ENCODE data around the gene LRCOL1.

LRCOL1 gene

DNA sequence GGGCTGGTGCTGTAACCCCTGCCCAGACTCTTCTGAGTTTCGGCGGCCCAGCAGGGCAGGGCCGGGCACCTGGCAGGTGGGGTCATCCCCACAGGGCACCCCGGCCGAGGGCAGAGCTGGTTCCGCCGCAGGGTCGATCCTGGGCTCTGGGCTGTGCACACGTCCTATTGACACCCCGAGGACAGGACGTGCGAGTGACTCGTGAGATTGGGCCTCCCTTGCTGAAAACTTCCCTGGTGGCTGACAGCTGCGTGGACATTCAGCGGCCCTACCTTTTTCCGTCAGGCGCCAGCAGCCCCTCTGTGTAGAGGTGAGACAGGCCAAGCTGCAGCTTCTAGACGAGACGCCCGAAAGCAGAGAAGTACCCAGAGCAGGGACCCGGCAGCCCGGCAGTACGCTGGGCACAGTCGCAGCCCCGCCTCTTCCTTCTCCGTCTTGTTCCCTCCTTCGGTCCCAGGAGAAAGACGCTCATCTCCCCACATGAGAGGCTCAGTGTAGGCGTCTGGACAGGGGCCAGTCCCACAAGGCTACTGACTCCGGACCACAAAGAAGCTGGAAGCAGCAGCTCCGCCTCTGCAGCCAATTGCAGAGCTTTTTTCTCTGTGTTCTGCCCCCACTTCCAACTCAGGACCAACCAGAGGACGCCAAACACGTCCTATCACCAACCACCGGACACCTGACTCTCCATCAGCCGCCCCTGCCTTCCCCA, at the start of gene LRCOL1:
Gene LRCOL1 (minus strand): TSS at position 532 of the 709 bp plus-strand sequence. CDS start 4,331 bp downstream, outside the sequence.
- peak; percentile 83 for DNase-seq

DNA sequence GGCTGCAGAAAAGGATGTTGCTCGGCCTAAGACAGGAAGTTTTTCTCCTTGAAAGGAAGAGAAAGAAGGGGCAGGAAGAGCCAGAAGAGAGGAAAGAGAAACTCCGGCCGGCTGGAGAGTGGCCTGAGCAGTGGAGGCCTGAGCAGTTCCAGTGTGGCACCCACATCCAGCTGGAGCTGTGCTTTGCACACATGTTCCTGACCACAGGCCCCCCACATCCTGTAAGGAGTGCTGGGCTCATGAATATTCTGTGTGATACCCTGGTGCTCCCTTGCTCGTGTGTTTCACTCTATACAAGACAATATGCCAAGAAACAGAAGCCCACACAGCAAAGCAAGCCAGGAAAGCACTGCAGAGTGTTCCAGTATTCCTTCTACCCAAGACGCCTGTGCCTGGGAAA, 49.7 kb upstream of the LRCOL1 start:
- DNase-seq, result no peak

DNA sequence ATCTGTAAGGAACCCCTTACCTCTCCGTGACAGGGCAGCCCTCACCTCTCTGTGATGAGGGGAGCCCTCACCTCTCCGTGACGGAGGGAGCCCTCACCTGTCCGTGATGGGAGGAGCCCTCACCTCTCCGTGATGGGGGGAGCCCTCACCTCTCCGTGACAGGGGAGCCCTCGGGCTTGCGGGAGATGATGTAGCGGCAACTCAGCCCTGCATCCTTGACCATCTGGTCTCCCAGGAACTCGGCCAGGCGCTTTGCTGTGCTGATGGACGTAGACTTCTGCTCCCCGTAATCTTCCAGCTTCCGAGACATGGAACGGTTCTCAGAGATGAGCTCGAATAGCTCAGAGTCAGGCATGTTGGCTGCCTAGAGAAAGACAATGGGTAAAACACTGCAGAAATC, 48.8 kb upstream of the LRCOL1 start:
- DNase-seq, result no peak

DNA sequence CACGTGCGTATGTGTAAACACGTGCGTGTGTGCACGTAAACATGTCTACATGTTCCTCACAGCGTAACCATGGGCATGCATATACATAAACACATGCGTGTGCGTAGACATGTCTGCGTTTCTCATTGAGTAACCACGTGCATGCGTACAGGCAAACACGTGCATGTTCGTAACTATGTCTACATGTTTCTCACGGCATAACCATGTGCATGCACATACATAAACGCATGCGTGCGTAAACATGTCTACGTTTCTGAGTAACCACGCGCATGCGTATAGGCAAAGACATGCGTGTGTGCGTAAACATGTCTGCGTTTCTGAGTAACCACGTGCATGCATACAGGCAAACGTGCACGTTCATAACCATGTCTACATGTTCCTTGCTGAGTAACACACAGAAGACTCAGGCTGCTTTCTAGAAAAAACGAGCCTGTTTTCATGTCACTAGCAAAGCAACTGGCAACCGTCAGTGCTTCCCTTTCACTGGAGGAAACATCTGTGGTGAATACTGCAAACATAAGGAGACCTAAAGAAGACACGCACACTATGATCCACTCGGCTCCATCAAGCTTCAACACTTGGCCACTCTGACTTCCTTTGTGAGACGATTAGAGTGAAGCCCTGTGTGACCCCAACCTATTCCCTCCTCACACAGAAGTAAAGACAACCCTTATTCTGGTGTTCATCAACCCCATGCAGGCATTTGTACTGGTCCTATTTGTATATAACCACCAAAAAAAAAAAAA, 47.9 kb upstream of the LRCOL1 start:
- no peak for DNase-seq

DNA sequence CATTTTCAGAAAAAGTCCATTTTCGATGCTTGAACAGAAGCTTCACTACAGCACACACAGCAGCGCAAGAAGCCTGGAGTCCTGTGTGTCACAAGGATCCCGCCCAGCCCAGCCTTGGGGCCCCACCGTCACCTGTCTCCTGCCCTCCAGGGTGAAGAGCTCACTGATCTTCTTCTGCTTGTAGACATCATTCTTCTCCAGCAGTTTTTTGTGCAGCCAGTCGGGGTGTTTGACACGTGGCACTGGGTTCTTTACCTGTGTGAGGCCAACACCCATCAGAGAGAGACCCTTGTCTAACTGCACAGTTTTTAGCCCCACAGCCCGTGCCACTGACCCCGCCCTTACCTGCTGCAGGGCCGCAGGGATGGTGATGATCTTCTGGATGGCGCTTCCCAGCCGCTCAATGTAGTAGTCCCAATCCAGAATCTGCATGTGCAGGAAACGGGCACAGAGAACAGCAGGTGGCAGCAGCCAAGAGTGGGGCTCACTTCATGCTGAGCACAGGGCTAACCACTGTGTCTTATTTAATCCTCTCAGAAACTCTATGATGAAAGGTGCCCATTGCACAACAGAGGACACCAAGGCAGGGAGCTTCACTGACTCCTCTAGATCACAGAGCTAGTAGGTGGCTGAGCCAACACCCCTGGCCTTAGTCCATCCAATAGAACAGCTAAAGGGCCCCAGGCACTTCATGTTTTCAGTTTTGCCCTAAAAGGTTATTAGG, 46.8 kb upstream of the LRCOL1 start:
- DNase-seq, result no peak

DNA sequence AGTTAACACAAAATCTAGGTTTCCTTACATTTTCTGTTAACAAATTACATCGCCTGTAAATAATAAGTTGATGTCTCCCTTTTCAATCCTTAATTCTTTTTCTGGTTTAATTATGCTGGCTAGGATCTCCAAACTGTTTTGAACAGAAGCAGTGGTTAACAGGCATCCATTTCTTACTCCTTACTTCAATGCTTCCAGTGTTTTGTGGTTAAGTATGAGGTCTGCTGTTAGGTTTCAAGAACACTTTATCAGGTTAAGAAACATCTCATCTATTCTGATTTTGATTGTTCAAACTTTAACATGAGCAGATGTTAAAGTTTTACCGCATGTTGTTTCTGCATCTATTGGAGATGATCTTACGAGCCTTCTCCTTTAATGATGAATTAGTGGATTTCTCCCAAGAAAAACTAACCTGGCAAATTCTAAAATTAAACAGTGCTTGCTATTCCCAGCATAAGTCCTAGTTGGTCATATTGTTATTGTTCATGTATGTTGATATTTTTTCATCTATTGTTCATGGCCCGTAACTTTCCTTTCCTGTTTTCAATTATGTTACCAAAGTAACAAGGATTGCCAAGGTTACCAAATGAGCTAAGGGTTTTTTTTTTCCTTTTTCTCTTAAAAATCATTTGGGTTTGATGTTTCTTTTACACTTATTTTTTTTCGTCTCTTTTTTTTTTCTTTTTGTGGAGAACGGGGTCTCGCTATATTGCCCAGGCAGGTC, 43.3 kb upstream of the LRCOL1 start:
- DNase-seq, result no peak

DNA sequence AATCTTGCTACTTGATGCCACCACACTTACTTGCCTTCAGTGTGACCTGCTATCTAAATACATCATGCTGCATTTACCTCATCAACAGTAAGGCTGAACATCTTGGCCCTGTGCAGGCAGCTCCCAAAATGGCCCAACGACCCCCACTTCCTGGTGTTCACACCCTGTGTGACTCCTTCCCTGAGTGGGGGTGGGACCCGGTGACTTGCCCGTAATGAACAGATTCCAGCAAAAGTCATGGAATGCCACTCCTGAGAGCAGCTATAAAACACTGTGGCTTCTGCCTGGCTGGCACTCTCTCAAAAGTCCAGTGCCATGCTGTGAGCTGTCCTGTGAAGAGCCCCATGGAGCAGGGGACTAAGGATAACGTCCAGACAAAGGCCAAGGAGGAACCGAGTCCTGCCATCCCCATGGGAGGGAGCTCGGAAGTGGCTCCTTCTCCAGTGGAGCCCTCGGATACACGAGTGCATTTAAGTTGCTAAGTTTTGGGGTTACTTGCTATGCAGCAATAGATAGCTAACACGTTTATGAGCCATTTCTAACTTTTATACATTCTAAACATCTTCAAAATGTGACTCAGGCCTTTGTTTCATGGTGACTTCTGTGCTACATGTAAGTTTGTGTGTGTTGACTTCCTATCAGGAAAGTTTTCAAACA, 41.2 kb upstream of the LRCOL1 start:
- no peak for DNase-seq

DNA sequence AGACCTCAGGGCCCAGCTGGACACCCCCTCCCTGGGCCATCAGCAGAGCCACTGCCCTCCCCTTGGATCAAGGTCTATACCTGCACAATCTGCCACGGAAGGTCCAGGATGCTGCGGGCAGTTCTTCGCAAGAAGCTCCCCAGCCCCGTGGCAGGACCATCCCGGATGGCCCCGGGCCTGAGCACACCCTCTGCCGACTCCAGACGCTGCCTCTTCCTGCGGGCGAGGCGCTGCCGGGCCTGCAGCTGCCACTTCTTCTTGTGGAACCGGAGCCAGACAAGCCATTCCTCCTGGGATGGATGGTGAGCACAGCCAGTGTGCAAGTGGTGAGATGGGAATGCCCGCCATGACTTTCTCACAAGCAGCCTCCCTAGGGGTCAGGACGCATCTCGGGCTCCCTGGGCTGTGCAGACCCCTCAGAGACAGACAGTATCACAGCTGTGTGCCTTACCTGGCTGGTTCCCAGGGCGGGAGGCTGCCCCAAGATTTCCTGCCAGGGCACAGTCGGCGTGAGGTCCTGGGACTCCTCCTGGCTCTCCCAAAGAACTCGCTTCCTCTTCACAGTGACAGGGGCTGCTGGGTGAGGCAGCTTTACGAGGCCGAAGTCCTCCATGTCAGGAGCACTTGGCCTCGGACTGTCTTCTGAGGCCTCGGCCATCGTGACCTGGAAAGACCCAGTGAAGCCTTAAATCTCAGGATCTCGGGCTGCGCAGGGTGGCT, 39.0 kb upstream of the LRCOL1 start:
- DNase-seq, result no peak

DNA sequence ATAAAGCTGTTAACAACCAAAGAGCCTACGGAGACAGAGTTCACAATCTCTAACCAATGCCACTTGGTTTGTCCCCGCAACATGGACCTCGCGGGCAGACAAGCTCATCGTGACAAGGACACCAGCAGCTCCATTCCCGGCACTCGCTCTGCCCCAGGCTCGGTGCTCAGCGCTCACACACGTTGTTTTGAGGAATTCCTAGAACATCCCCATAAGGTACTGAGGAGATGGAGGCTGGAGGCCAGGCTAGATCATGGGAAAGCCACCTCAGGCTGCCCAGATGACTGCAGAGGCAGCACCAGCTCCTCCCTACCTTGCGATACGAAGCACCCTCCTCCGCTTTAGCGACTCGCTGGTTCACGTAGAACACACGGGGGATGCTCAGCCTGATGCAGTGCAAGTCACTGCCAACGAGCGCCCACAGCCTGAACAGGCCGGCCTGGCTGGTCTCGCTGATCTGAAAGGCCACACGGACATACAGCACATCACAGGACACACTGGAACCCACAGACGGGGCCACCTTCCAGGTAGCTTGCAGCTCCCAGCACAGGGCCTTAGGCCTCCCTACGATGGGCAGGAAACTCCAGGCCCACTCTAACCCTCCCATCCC, 38.3 kb upstream of the LRCOL1 start:
- DNase-seq, result no peak

DNA sequence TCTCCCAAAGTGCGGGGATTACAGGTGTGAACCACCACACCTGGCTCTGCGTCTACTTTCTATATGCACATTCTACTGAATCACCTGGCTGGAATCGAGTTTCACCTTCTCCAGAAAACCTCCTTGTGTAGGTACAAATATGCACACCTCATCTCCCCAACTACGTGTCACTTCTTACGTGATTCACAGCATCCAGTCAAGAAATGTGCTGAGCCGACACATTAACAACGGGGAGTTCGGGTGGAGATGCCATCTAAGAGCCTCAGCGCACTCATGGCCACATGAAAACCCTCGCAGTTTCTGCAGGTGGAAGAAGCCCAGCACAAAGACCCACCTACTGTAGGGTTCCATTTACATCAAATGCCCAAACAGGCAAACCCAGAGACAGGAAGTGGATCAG, 37.5 kb upstream of the LRCOL1 start:
- no peak for DNase-seq

DNA sequence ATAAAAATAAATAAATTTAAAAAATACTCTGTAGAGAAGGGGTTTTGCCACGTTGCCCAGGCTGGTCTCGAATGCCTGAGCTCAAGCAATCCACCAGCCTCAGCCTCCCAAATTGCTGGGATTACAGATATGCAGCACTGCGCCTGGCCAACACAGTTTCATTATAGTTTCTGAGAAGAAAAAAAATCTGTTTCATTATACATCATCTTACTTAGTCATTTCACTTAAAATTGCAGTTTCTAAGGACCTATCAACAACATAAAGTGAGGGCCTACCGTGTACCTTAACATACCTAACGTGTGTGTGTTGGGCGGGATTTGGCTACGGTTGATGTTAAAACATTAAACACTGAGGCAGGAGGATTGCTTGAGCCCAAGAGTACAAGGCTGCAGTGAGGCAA, 36.5 kb upstream of the LRCOL1 start:
- no peak for DNase-seq

DNA sequence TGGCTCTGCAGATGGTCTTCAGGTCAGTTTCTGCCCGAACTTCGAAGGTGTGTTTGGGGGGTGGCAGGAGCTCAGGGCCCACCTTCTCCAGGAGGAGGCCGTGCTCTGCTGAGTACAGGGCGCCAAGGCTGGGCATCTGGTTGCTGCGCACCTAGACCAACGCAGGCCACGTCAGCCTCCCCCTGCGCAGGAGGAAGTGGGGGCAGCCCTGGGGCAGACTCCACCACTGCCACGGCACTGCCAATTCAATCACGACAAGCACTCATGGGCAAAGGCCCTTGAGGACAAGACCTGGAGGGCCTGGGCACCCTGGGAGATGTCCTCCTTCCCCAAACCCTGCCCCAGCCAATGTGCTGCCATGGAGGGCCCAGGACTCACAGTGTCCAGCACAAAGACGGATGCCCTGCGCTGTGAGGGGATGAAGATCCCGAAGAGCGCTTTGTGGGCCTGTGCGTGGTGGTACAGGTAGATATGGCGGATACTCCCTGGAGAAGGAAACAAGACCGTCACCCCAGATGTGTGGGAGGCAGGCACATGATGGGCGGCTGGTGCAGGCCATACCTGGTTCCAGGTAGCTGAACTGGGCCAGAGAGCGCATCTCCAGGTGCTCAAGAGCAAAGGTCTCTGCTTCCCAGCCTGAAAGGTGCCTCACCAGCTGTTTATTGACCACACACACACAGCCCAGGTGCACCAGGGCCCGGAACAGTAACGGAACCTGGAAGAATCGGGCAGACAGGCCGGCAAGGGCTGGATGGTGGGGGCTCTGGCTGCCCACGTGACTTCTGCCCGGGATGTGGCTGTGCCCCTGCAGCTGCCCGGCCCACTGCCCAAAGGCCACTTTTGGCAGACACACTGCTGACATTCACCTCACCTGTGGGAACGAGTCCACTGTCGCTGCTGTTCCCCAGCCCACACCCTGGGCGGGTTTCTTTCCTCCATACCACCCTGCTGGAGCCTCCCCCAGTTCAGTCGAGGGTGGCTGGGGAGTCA, 32.8 kb upstream of the LRCOL1 start:
- no peak for DNase-seq

DNA sequence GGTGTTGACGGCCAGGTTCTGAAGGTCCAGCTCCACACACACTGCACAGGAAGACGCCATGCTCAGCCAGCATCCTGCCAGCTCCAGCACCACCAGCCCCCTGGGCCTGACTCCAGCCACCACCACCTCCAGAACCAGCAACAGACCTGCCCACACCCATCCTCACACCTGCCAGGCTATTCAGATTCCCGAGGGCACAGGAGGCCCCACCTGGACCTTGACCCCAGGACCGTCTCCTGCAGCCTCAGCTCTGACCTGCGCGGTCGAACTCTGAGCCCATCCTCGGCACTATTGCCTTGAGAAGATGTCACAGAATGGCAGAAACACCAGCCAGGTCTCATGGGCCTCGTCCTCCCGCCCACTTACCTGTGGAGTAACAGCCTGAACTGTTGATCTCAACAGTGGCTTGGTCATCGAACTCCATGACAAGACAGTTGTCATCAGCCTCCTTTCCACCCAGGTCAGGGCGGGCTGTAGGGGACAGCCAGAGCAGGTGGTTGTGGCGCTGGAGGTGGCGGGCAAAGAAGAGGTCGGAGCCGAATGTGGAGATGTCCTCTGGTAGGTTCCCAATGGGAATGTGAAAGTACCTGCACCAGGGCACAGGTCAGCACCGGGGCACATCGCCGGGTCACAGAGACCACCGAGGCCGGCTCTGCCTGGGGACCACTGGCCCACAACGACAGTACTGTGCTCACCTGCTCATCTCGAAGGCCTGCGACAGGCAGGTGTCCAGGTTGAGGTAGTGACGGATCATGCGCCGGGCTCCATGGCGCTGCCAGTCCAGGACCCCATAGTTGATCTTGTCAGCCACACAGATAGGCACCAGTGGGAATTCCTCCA, 31.6 kb upstream of the LRCOL1 start:
- no peak for DNase-seq

DNA sequence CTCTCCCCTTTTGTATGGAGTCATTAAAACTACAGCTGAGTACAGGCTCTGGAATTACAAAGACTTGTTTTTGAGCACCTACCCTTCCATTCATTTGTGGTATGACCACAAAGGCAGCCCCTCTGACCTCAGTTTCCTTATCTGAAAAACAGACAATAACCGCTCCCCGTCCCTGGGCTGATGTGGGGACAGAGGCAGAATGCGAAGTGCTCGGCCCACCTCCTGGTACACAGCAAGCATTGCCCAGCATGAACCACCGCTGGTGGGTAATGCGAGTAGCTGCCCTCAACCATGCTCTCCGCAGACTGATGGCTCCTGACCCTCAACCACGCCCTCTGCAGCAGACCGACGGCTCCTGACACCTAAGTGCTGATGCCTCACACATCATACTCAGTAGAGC, 30.6 kb upstream of the LRCOL1 start:
- no peak for DNase-seq

DNA sequence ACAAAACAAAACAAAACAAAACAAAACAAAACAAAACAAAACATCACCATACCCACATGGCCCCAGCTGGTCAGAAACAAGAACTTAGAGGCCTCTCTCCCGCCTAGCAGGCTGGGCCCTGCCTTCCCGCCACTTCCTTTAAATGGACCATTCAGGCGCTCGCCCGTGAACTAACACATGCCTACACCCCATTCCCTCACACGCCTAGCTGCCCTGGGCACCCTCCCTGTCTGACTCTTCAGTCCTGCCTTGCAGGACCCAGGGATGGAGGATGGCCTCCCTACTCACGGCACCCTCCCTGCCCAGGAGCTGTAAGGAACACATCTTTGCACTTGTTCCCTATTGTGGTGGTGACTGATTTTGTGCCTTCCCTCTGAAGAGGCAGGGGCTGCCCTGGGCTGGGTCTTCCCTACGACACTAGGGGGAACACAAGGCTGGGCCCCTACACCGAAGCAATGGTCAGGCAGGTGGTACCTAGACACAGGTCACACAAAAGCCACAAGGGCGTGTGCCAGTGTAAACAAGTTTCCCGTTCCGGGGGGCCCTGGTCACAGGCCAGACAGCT, 29.7 kb upstream of the LRCOL1 start:
- DNase-seq, result no peak

DNA sequence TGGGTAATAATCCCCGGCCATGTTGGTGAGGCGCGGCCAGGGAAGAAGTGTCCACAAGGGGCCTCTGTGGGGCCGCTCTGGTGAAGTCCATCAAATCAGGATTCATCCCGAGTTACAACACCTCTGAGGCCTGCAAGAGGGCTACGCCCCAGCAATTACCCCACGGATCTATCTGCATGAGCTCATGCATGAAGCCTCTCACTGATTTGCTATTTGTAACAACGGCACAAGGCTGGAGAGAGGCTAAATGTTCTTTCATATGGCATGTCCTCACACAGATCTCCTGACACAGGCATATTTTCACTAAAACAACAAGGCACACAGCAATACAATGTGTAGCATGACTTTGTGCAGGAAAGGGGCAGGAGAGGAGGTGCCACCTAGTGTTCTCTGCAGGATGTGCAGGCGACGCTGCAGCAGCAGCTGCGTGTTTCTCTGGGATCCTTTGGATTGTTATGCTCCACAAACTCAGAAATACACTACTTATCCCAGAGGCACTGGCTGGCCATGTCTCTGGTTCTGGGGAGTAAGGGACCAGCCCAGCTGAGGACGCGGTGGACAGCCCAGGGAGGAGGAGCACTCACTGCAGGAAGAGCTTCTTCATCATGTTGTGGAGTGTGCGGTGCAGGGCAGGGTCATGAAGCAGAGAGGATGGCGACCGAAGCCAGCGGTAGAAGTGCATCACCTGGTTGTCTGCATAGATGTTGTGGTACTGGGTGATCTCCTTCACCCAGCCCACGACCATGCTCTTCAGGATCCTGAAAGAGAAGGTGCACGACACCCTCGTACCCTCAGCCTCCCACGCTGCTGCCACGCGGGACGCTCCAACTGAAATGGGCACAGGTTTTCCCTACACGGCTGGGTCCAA, 28.4 kb upstream of the LRCOL1 start:
- no peak for DNase-seq

DNA sequence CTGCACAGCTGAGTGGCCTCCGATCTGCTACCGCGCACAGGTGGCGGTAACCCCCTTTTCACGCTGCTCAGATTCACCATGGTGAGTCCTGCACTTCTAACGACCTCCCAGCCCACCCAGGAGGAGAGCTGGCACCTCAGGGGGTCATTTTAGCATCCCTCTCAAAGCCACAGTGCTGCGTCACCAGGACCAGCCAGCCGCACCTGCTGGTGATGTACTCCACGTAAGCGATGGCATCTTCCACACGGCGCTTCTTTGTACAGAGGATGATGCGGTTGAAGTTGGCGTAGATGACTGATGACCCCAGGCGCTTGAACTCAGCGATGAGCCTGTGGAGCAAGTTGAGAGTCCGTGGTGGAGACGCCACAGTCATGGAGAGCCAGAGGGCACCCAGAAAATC, 27.4 kb upstream of the LRCOL1 start:
- DNase-seq, result no peak

All from femur (tissue), 1 donor.